MG63 (cell line): ENCODE results near the gene FAM83G. TPM values are rescaled to one million over a fixed set of nuclear protein-coding genes. Genes with fewer than 3 reads are reported as not detected.

Source experiments
- DNase-seq: peaks from one replicate; pipeline ENCODE4 v3.0.0-alpha.2; 2020
- H3K27me3 ChIP-seq: fragments of 250-450 bp; sonication (Bioruptor Pico); 2 replicates; pipeline ENCODE4 v1.5.1; 2020; ENCODE audit warnings: mild to moderate bottlenecking, moderate library complexity
- H3K36me3 ChIP-seq: fragments of 250-450 bp; sonication (Bioruptor Pico); 2 replicates; pipeline ENCODE4 v1.5.1; 2020; ENCODE audit warnings: mild to moderate bottlenecking, moderate library complexity
- H3K4me3 ChIP-seq: fragments of 250-450 bp; sonication (Bioruptor Pico); 2 replicates; pipeline ENCODE4 v1.5.1; 2020; ENCODE audit warnings: mild to moderate bottlenecking, moderate library complexity
- H3K9me3 ChIP-seq: fragments of 250-450 bp; sonication (Bioruptor Pico); 2 replicates; pipeline ENCODE4 v1.5.1; 2020; ENCODE audit warnings: mild to moderate bottlenecking, moderate library complexity
- total RNA-seq: library from RNA; depleted of rRNA; stranded (reverse); fragments of >200 nt; shearing (Covaris generic); gene quantifications from 2 replicates; pipeline ENCODE4 v1.2.3, GENCODE V29; 2014; ENCODE audit warnings: low replicate concordance

FAM83G gene
- total RNA-seq, 1 experiment from 2014 or later, result 4.9 TPM

GRCh38 chr17:18985475-18985874 lies 19.1 kb downstream of the FAM83G start:
- no peak overlapping the region for H3K4me3 ChIP-seq
- no peaks in the 10 kb centered on the region for H3K9me3 ChIP-seq
- H3K27me3 ChIP-seq, result no peaks in the 10 kb centered on the region
- H3K36me3 ChIP-seq, result no peaks in the 10 kb centered on the region
- no peak for DNase-seq

- Histone ChIP-seq H3K36me3 (no peaks in the 10 kb centered on the region), H3K4me3 (no peak overlapping the region), H3K27me3 (no peaks in the 10 kb centered on the region), H3K9me3 (no peaks in the 10 kb centered on the region)
- DNase-seq, result no peak
Observed at GRCh38 chr17:18984273-18985114, 20.1 kb downstream of the FAM83G start.

GRCh38 chr17:18981642-18982424 lies 22.7 kb downstream of the FAM83G start:
- Histone ChIP-seq H3K36me3 (no peaks in the 10 kb centered on the region), H3K9me3 (no peaks in the 10 kb centered on the region), H3K27me3 (no peaks in the 10 kb centered on the region)

GRCh38 chr17:18981335-18981641 lies 23.3 kb downstream of the FAM83G start:
- H3K9me3 ChIP-seq, result no peaks in the 10 kb centered on the region
- DNase-seq, result no peak
- H3K36me3 ChIP-seq, result no peaks in the 10 kb centered on the region
- H3K4me3 ChIP-seq, result no peak overlapping the region
- H3K27me3 ChIP-seq, result no peaks in the 10 kb centered on the region

More at GRCh38 chr17:18981642-18982424, 22.7 kb downstream of the FAM83G start:
- no peak overlapping the region for H3K4me3 ChIP-seq
- peak; percentile 86 for DNase-seq

GRCh38 chr17:18980682-18981334 lies 23.8 kb downstream of the FAM83G start:
- peak; percentile 30 for DNase-seq
- Histone ChIP-seq H3K27me3 (no peaks in the 10 kb centered on the region), H3K9me3 (no peaks in the 10 kb centered on the region), H3K4me3 (no peak overlapping the region), H3K36me3 (no peaks in the 10 kb centered on the region)

- H3K36me3 ChIP-seq, result no peaks in the 10 kb centered on the region
- no peaks in the 10 kb centered on the region for H3K9me3 ChIP-seq
- no peaks in the 10 kb centered on the region for H3K27me3 ChIP-seq
- no peak for DNase-seq
- no peak overlapping the region for H3K4me3 ChIP-seq
Observed at GRCh38 chr17:18978655-18979054, 25.9 kb downstream of the FAM83G start.

GRCh38 chr17:18978050-18978449 lies 26.5 kb downstream of the FAM83G start:
- Histone ChIP-seq H3K9me3 (no peaks in the 10 kb centered on the region), H3K4me3 (no peak overlapping the region), H3K36me3 (no peaks in the 10 kb centered on the region), H3K27me3 (no peaks in the 10 kb centered on the region)
- DNase-seq, result no peak

- DNase-seq, result no peak
- Histone ChIP-seq H3K27me3 (no peaks in the 10 kb centered on the region), H3K4me3 (no peak overlapping the region), H3K36me3 (no peaks in the 10 kb centered on the region), H3K9me3 (no peaks in the 10 kb centered on the region)
Observed at GRCh38 chr17:18977646-18978045, 26.9 kb downstream of the FAM83G start.

GRCh38 chr17:18977021-18977420 lies 27.5 kb downstream of the FAM83G start:
- Histone ChIP-seq H3K36me3 (no peaks in the 10 kb centered on the region), H3K9me3 (no peaks in the 10 kb centered on the region), H3K4me3 (no peak overlapping the region), H3K27me3 (no peaks in the 10 kb centered on the region)
- DNase-seq, result no peak

- no peak overlapping the region for H3K4me3 ChIP-seq
- H3K9me3 ChIP-seq, result no peaks in the 10 kb centered on the region
- H3K27me3 ChIP-seq, result no peaks in the 10 kb centered on the region
- H3K36me3 ChIP-seq, result no peaks in the 10 kb centered on the region
- DNase-seq, result no peak
Observed at GRCh38 chr17:18976201-18976600, 28.4 kb downstream of the FAM83G start.

- no peak for DNase-seq
- no peaks in the 10 kb centered on the region for H3K27me3 ChIP-seq
- no peaks in the 10 kb centered on the region for H3K36me3 ChIP-seq
Observed at GRCh38 chr17:18975597-18975996, 29.0 kb downstream of the FAM83G start.

GRCh38 chr17:18974407-18975149 lies 30.0 kb downstream of the FAM83G start:
- no peak for DNase-seq
- Histone ChIP-seq H3K9me3 (no peaks in the 10 kb centered on the region), H3K36me3 (no peaks in the 10 kb centered on the region)

More at GRCh38 chr17:18975597-18975996, 29.0 kb downstream of the FAM83G start:
- no peak overlapping the region for H3K4me3 ChIP-seq
- H3K9me3 ChIP-seq, result no peaks in the 10 kb centered on the region

GRCh38 chr17:18971801-18972200 lies 32.8 kb downstream of the FAM83G start:
- Histone ChIP-seq H3K9me3 (no peaks in the 10 kb centered on the region), H3K4me3 (no peak overlapping the region), H3K27me3 (no peaks in the 10 kb centered on the region), H3K36me3 (no peaks in the 10 kb centered on the region)
- no peak for DNase-seq

More at GRCh38 chr17:18974407-18975149, 30.0 kb downstream of the FAM83G start:
- Histone ChIP-seq H3K4me3 (no peak overlapping the region), H3K27me3 (no peaks in the 10 kb centered on the region)

GRCh38 chr17:18970582-18971480 lies 33.7 kb downstream of the FAM83G start:
- Histone ChIP-seq H3K27me3 (no peaks in the 10 kb centered on the region), H3K36me3 (no peaks in the 10 kb centered on the region), H3K9me3 (no peaks in the 10 kb centered on the region), H3K4me3 (no peak overlapping the region)
- DNase-seq, result no peak

- DNase-seq, result peak; percentile 84
- Histone ChIP-seq H3K9me3 (no peaks in the 10 kb centered on the region), H3K27me3 (no peaks in the 10 kb centered on the region), H3K36me3 (no peaks in the 10 kb centered on the region), H3K4me3 (no peak overlapping the region)
Observed at GRCh38 chr17:18968945-18969887, 35.3 kb downstream of the FAM83G start.
